HUES6 (cell line): ENCODE results near the gene PPP1R1A.

ENCODE experiments used
- H3K27ac ChIP-seq: 2 replicates; pipeline ENCODE4 v1.7.0; 2013; ENCODE audit warnings: low read depth, mild to moderate bottlenecking, low read length, inconsistent platforms
- H3K27me3 ChIP-seq: 2 replicates; pipeline ENCODE4 v1.6.1; 2013; ENCODE audit warnings: low read length; ENCODE audit not compliant: control insufficient read depth, insufficient read depth
- H3K36me3 ChIP-seq: 2 replicates; pipeline ENCODE4 v1.6.1; 2013; ENCODE audit warnings: low read length; ENCODE audit not compliant: control insufficient read depth, insufficient read depth
- H3K4me1 ChIP-seq: 2 replicates; pipeline ENCODE4 v1.6.1; 2013; ENCODE audit warnings: low read length; ENCODE audit not compliant: control insufficient read depth, insufficient read depth
- H3K4me3 ChIP-seq: 2 replicates; pipeline ENCODE4 v1.5.1; 2013; ENCODE audit warnings: low read depth, low read length
- H3K9ac ChIP-seq: one replicate; pipeline ENCODE4 v1.6.1; 2013; ENCODE audit warnings: mild to moderate bottlenecking, low read length
- H3K9me3 ChIP-seq: 2 replicates; pipeline ENCODE4 v1.6.1; 2013; ENCODE audit warnings: low read depth, low read length; ENCODE audit not compliant: control insufficient read depth, insufficient read depth

PPP1R1A gene

GRCh38 chr12:54588110-54588889 lies at the start of gene PPP1R1A:
Gene PPP1R1A (minus strand): TSS chr12:54588659. CDS start chr12:54588488, 171 bp downstream.
- peak within 1 kb of the TSS; percentile 80 for H3K4me3 ChIP-seq
- H3K36me3 ChIP-seq: no peaks in the 10 kb centered on the region
- peaks cover 57% of the 10 kb centered on the region for H3K4me1 ChIP-seq
- H3K9ac ChIP-seq: peak within 1 kb of the TSS; percentile 45
- H3K9me3 ChIP-seq: no peaks in the 10 kb centered on the region
- peaks cover 60% of the 10 kb centered on the region for H3K27me3 ChIP-seq
- no peak within 1 kb of the TSS for H3K27ac ChIP-seq

GRCh38 chr12:54634795-54635194 lies 46.3 kb upstream of the PPP1R1A start, which contains the start of gene LACRT:
Gene LACRT (minus strand): TSS chr12:54634895. CDS start chr12:54634841, 54 bp downstream.
- Histone ChIP-seq H3K9me3 (peaks cover 5% of the 10 kb centered on the region; the same call in 1 of the 2 replicates), H3K27ac (no peak within 1 kb of the TSS), H3K36me3 (no peaks in the 10 kb centered on the region), H3K4me1 (no peaks in the 10 kb centered on the region), H3K27me3 (peaks cover 11% of the 10 kb centered on the region), H3K4me3 (no peak within 1 kb of the TSS), H3K9ac (no peak within 1 kb of the TSS)

DNA sequence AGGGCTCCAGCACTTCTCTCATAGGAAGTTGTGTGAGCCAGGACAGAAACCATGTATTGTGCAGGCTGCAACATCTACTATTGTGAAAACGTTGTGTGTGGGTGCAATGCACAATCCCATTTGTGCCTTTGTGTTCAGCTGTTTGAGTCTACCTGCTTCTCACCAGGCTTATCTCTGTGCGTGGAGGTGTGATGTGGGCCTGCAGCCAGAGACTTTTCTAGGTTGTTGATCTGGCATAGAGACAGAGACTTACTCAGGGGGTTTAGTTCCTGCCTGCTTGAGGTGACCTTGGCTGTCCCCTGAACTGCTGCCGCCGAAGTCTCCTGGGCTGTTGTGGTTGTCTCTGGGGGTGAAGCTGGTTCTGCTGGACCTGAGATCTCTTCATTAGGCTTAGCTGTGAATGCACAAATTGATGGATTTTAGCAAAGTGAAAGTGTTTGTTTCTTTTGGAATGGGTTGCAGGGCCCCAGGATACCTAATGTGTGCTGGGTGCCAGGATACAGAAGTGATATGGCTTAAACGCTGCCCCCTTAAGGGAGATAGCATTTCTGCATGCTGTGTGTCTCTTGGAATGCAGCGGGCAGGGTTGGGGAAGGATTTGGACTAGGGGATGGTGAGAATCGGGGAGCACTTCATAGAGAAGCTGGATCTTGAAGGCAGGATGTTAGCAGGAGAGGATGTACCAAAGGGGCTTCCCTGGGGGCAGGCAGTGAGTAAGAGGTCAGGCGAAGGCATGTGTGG lies 43.7 kb upstream of the PPP1R1A start:
- peaks cover 25% of the 10 kb centered on the region for H3K9me3 ChIP-seq
- H3K27me3 ChIP-seq: peaks cover 7% of the 10 kb centered on the region; the same call in 1 of the 2 replicates
- no peak overlapping the region for H3K4me3 ChIP-seq
- H3K27ac ChIP-seq: no peak overlapping the region
- no peaks in the 10 kb centered on the region for H3K4me1 ChIP-seq
- H3K36me3 ChIP-seq: no peaks in the 10 kb centered on the region
- no peak overlapping the region for H3K9ac ChIP-seq

DNA sequence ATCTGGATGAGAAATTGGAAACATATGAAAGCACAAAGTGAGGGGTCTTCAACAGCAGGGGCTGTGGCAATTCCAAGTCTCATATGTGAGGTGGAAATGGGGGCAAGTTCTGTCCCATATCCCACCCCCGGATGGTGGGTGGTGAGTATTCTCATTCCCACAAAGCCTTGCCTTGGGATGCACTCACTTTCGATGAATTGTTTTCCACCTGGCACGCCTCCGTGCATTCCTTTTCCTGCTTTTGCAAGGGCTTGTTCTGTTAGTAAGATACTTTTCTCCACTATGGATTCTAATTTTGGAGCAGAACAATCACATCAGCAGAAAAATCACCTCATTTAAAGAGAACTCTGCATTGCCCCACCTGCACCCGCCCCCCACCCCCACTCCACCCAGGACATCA lies 43.1 kb upstream of the PPP1R1A start:
- H3K27ac ChIP-seq: no peak overlapping the region
- no peaks in the 10 kb centered on the region for H3K4me1 ChIP-seq
- peaks cover 30% of the 10 kb centered on the region for H3K9me3 ChIP-seq
- no peaks in the 10 kb centered on the region for H3K36me3 ChIP-seq
- no peak overlapping the region for H3K4me3 ChIP-seq
- no peak overlapping the region for H3K9ac ChIP-seq
- peaks cover 3% of the 10 kb centered on the region; the same call in 1 of the 2 replicates for H3K27me3 ChIP-seq

- H3K9ac ChIP-seq: no peak overlapping the region
- no peaks in the 10 kb centered on the region for H3K4me1 ChIP-seq
- no peaks in the 10 kb centered on the region for H3K36me3 ChIP-seq
- H3K4me3 ChIP-seq: no peak overlapping the region
- no peak overlapping the region for H3K27ac ChIP-seq
- H3K27me3 ChIP-seq: peaks cover 3% of the 10 kb centered on the region
- H3K9me3 ChIP-seq: peaks cover 30% of the 10 kb centered on the region
Measured at GRCh38 chr12:54629925-54630324, 41.5 kb upstream of the PPP1R1A start.

- Histone ChIP-seq H3K27me3 (peaks cover 3% of the 10 kb centered on the region), H3K9ac (no peak overlapping the region), H3K4me3 (no peak overlapping the region), H3K36me3 (no peaks in the 10 kb centered on the region), H3K4me1 (no peaks in the 10 kb centered on the region), H3K27ac (no peak overlapping the region), H3K9me3 (peaks cover 30% of the 10 kb centered on the region)
Measured at GRCh38 chr12:54628186-54628846, 39.9 kb upstream of the PPP1R1A start.

DNA sequence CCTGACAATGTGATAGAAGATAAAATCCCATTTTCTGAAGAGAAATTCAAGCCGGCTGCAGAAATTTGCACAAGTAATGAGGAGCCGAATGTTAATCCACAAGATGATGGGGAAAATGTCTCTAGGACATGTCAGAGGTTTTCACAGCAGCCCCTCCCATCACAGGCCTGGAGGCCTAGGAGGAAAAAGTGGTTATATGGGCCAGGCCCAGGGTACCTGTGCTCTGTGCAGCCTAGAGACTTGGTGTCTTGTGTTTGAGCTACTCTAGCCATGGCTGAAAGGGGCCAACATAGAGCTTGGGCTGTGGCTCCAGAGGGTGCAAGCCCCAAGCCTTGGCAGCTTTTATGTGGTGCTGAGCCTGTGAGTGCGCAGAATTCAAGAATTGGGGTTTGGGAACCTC lies 38.8 kb upstream of the PPP1R1A start:
- Histone ChIP-seq H3K27me3 (no peaks in the 10 kb centered on the region; the same call in 1 of the 2 replicates), H3K9ac (no peak overlapping the region), H3K4me3 (no peak overlapping the region), H3K9me3 (peaks cover 30% of the 10 kb centered on the region), H3K27ac (no peak overlapping the region), H3K4me1 (no peaks in the 10 kb centered on the region), H3K36me3 (no peaks in the 10 kb centered on the region)

- H3K27ac ChIP-seq: no peak overlapping the region
- H3K4me1 ChIP-seq: no peaks in the 10 kb centered on the region
- H3K9ac ChIP-seq: no peak overlapping the region
- no peaks in the 10 kb centered on the region; the same call in 1 of the 2 replicates for H3K27me3 ChIP-seq
- H3K4me3 ChIP-seq: no peak overlapping the region
- no peaks in the 10 kb centered on the region for H3K36me3 ChIP-seq
- peaks cover 30% of the 10 kb centered on the region for H3K9me3 ChIP-seq
Measured at GRCh38 chr12:54625598-54625997, 37.1 kb upstream of the PPP1R1A start.

DNA sequence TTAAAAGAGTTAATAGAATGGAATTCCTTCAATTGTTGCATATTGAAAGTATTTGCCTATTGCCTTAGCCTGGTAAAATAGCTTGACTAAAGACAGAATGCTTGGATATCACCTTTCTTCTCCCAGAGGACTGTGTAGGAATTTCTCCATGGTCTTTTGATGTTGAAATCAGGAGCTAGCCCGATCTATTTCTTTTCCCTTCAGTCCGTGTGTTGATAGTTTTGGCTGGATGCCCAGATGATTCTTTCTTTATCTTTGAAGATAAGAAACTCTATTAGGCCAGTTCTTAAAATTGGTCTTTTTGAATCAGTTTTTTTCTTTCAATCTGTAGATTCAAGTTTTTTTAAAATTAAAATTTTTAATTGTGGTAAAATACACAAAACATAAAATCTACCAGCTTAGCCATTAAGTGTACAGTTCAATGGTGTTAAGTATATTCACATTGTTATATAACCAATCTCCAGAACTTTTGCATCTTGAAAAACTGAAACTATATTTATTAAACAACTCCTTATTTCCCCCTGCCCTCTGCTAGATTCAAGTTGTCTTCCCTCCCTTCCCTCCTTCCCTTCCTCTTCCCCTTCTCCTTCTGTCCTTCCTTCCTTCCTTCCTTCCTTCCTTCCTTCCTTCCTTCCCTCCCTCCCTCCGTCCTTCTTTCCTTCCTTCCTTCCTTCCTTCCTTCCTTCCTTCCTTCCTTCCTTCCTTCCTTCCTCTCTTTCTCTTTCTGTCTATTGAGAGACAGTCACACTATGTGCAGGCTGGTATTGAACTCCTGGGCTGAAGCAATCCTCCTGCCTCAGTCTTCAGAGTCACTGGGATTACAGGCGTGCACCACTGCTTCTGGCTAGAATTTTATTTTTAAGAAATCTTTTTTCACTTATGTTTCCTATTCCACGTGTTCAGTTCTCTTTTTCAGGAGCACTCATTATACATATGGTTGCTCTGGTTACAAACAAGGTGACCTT lies 36.1 kb upstream of the PPP1R1A start:
- H3K9me3 ChIP-seq: peaks cover 26% of the 10 kb centered on the region

More for the DNA sequence above, 36.1 kb upstream of the PPP1R1A start:
- no peak overlapping the region for H3K27ac ChIP-seq
- no peak overlapping the region for H3K9ac ChIP-seq
- H3K4me3 ChIP-seq: no peak overlapping the region
- H3K4me1 ChIP-seq: no peaks in the 10 kb centered on the region
- H3K36me3 ChIP-seq: no peaks in the 10 kb centered on the region
- no peaks in the 10 kb centered on the region; the same call in 1 of the 2 replicates for H3K27me3 ChIP-seq
